GM13977 (cell line): ENCODE data around the gene TSEN15.

Source experiments
- DNase-seq: peaks from one replicate; pipeline ENCODE4 v3.0.0; 2012; ENCODE audit warnings: low spot score
- CTCF ChIP-seq: IDR thresholded peaks from 2 replicates; pipeline ENCODE4 v1.5.1; 2012; ENCODE audit warnings: mild to moderate bottlenecking, control low read depth; ENCODE audit not compliant: insufficient read depth; ENCODE audit errors: extremely low read depth, missing control alignments
- in situ Hi-C: fragments of 300-500 bp; cut with MboI; formaldehyde crosslinking; loops from one replicate; pipeline ENCODE4 v1.12.0; 2022; ENCODE audit warnings: low sequenced_read_pairs, low pct_unique_long_range_greater_than_20kb, mixed read lengths, inconsistent platforms; ENCODE audit not compliant: unreplicated experiment

TSEN15 gene

GRCh38 chr1:184051485-184052193 is at the start of gene TSEN15:
TSS of gene TSEN15 (plus strand) at chr1:184051730. CDS start at chr1:184051756, 26 bp downstream.
- in situ Hi-C loops: no loop called here
- peak; percentile 84 for DNase-seq

GRCh38 chr1:184002071-184002470 is 49.5 kb upstream of the TSEN15 start:
- no peak for TF ChIP-seq CTCF
- in situ Hi-C loops: no loop called here
- DNase-seq: no peak

More at GRCh38 chr1:184051485-184052193, at the start of gene TSEN15:
- TF ChIP-seq CTCF: no peak

- TF ChIP-seq CTCF: no peak
- no peak for DNase-seq
- in situ Hi-C loops: no loop called here
These were observed 46.6 kb upstream of the TSEN15 start for GRCh38 chr1:184004935-184005334.

- no peak for TF ChIP-seq CTCF
- DNase-seq: no peak
- in situ Hi-C loops: no loop called here
These were observed 46.0 kb upstream of the TSEN15 start for GRCh38 chr1:184005506-184005905.

GRCh38 chr1:184010788-184011187 is 40.7 kb upstream of the TSEN15 start:
- no peak for TF ChIP-seq CTCF
- DNase-seq: no peak
- in situ Hi-C loops: no loop called here

GRCh38 chr1:184012187-184012586 is 39.3 kb upstream of the TSEN15 start:
- no peak for TF ChIP-seq CTCF
- DNase-seq: no peak
- in situ Hi-C loops: no loop called here

GRCh38 chr1:184014271-184014670 is 37.3 kb upstream of the TSEN15 start:
- DNase-seq: no peak
- in situ Hi-C loops: no loop called here
- no peak for TF ChIP-seq CTCF
